Stimulated activated CD4-positive, alpha-beta T cell treated with anti-CD3 and anti-CD28 coated beads, Interleukin-4, amount 100 ng/mL, for 24 hours (primary cell): Measurements from ENCODE around the gene CAMK2B.

Experiments
- DNase-seq: peaks from one replicate; pipeline ENCODE4 v3.0.0-alpha.2; 2020

The CAMK2B gene

DNA sequence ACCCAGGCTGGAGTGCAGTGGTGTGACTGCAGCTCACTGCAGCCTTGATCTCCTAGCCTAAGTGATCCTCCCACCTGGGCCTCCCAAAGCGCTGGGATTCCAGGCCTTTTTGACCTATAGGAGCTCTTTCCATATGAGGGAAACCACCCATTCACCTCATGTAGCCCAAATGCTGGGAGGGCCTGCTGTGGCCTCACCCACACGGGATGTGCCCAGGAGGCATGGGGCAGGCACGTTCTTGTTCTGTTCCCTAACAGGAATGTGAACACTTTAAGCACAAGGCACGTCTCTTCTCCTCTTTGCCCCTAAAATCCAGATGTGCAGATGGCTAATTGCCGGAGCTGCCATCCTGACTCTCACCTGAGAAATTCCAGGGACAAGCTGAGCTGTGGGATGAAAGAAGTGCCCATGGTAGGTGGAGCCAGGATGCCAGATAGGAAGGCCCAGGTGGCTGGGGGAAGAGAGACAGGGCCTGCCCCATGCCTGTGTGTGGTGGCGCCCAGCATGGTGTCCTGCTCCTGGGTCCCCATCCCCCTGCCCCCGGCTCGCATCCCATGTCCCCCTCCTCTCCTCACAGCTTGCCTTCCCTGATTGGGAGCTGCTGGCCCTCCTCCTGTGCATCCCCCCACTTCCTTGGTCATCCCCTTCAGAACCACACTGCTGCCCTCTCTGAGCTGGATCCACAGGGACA lies 17.3 kb downstream of the CAMK2B start:
- DNase-seq = peak; percentile 2

DNA sequence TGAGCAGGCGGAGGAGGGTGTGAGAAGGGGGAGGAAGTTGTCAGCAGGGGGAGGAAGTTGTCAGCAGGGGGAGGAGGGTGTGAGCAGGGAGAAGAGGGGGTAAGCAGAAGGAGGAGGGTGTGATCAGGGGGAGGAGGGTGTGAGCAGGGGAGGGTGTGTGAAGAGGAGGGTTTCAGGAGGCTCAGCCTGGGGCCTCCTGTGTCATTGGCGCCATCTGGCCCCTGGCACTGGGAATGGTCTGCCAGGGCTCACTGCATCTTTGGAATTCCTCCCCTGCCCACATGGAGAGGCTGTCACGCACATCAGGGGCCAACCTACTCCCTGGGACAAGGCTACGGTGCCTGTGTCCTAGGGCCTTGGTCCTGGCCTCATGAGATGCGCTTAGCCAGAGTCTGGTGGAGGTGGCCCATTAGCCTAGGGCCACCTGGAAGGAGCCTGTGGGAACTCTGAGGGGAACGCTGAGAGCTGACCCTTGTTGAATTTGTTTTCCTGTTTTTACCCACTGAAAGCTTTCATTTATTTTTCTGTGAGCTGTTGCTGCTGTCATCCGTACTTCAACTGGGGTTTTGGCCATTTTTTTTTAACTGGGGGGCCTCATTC lies 18.0 kb downstream of the CAMK2B start:
- DNase-seq = peak; percentile 6

DNA sequence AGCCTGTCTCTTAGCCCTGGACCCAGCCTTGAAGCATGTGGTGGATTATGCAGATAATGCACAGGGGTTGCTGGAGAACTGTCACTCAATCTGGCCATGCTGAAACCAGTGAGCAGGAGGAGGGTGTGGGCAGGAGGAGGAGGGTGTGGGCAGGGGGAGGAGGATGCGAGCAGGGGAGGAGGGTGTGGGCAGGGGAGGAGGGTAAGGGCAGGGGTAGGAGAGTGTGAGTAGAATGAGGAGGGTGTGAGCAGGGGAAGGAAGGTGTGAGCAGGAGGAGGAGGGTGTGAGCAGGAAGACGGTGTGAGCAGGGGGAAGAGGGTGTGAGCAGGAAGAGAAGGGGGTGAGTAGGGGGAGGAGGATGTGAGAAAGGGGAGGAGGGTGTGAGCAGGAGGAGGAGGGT lies 18.8 kb downstream of the CAMK2B start:
- peak; percentile 2 for DNase-seq

- DNase-seq = no peak
Observed at GRCh38 chr7:44305564-44306507, 19.6 kb downstream of the CAMK2B start.

DNA sequence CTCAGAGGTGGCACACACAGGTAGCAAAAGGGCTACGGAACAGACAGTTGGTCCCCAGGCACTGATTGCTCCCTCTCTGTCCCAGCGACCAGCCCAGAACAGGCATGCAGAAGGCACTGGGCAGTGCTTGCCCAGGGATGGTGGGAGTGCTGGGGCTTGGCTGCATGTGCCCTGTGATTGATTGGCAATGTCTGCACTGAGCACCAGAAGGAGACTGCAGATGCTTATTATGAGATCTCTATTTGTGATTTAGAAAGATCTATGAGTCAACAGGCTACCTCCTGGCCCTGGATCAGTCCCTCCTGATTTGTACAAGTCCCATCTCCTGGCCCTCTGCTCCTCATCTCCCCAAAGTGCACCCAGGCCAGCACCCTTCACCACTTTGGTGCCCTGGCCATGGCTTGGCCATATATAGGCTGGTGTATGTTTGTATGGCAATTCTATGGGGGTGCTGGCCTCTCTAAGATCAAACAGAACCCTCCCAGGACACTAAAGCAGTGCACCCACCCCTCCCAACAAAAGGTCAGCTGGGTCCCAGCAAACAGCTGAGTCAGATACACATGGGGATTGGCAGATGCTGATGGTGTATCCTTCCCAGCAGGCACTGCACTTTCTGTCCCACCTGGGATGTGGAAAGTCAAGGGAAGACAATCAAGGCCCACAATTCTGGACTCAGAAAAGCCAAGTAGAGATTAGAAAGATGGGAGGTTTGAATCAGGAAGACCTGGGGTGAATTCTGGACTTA lies 30.9 kb downstream of the CAMK2B start:
- no peak for DNase-seq

DNA sequence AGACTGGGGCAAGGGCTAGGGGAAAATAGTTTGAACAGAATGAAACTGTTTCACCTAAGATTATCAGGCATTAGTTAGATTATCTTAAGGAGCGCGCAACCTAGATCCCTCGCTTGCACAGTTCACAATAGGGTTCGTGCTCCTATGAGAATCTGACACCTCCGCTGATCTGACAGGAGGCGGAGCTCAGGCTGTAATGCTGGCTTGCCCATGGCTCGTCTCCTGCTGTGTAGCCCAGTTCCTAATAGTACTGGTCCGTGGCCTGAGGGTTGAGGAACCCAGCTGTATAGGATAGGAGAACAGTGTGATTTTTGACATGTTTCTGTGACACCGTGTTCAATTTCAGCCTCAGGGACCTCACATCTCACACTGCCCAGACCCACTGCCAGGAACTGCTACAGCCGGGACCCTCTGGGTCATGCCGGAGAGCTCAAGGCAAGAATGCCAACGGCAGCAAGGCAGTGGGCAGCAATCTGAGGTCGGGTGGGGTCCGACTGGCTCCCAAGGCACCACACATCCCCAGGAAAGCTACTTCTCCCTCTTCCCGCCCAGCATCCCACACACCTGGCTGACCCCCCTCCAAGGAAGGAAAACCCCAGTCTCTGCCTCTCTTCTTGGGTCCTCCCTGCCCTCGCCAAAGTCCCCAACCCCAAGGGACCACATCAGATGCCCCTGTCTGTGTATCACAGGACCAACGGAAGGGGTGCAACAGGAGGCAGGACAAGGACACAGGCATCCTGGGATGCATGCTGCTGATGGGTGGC lies 31.7 kb downstream of the CAMK2B start:
- DNase-seq = no peak

DNA sequence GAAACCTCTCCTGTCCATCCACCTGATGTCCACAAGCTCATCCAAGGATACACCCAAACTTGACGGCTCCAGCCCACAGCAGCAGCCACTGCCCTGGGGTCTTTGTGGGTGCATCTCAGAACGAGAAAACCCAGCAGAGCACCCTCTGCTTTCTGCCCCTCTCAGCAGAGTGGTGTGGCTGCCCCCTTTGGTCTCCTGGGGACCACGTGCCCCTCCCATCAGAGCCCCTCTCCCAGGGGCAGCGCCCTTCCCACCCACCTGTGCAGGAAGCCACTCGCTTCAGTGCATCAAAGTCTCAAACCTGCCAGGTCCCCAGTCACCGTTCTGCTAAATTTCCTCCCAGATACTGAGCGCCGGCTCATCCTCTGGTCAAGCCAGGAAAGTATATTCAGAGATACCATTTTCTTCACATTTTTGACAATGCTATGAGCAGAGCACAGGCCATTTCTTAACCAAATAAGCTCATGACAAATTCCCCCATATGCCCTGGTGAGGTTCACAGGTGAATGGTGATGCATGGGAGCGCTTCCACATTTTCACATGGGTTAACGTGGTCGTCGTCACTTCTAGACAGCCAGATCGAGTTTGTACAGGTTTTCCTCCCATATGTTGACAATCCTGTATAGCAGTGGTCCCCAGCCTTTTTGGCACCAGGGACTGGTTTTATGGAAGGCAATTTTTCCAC lies 32.4 kb downstream of the CAMK2B start:
- no peak for DNase-seq

DNA sequence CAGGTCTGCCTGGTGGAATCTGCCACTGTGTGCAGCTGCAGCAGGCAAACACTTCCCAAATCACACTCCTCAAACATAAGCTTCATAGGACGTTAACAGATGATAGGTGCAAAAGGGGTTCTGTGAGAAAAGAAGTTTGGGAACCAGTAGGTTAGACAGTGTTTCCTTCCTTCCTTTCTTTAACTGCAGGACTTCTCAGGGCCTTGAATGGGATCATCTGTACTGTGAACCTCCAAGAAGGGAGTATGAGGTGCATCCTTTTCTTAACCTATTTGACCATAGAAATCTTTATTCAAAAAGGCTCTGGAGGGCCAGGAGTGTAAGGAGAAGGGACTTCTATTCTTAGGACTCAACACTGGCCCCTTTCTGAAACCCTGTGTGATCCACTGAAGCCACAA lies 33.0 kb downstream of the CAMK2B start:
- DNase-seq = no peak

DNA sequence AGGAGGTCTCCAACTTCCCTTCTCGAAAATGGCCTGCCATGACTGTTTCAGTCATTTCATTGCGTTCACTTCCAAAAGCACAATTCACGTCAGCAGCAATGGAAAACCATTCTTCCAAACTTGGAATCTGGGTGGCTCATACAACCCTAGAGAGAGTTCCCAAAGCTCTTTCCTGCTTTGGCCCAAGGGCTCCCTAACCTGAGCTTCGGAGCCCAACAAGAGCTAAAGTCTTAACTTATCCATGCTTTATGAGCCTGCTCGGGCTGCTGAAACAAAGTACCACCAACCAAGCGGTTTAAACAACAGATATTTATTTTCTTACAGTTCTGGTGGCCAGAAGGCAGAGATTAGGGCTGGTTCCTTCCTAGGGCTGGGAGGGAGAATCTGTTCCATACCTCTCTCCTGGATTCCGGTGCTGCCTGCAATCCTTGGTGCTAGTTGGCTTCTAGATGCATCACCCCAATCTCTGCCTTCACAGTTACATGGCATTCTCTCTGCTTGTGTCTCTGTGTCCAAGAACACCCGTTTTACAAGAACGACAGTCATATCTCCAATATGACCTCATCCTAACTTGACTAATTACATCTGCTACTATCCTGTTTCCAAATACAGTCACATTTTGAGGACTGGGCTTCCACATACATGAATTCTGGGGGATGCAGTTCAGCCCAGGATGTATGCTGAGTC lies 33.5 kb downstream of the CAMK2B start:
- DNase-seq = no peak

DNA sequence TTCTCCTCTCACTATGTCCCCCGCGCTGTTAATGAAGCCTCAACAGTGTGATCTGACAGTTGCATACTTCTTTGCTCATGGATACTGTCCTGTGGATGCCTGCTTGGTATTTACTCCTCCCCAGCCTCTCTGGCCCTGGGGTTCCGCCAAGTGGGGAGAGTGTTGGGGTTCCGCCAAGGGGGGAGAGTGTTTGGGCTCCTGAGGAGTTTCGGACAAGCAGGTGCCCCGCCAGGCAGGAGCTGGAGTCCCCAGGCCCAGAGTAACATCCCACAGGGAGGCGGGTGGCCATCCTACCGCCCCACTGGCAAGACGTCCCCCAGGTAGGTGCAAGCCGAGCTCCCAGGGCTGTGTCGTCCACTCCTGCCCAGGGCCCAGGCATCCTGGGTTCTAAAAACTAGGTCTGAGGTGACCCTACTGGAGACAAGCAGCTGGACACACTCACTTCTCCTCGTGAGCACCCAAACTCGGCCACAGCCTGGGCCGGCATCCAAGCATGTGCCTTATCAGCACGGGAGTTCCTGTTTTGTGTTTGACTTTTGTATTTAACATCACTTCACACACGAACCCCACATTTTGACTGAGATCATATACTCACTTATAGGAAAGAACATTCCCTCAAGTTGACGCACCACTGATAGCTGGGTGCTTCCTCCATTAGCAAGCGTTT lies 34.2 kb downstream of the CAMK2B start:
- no peak for DNase-seq

DNA sequence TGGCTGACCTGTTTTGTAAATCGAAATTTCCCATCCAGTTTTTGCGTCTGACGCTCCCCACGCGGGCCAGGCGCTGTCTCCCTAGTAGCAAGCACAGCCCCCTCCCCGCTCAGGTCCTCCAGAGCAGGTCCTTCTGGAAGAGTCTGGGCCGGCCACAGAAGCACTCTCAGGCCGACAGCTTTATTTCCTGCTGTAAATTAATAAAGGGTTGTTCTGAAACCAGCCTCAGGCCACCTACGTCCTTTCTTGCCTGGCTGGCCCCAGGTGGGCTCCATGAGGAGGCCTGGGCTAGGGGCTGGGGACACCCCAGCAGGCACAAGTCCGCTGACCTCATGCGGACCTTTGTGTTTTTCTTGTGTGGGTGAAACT lies 35.2 kb downstream of the CAMK2B start:
- DNase-seq = no peak

- no peak for DNase-seq
Observed at GRCh38 chr7:44289341-44290251, 35.8 kb downstream of the CAMK2B start.

DNA sequence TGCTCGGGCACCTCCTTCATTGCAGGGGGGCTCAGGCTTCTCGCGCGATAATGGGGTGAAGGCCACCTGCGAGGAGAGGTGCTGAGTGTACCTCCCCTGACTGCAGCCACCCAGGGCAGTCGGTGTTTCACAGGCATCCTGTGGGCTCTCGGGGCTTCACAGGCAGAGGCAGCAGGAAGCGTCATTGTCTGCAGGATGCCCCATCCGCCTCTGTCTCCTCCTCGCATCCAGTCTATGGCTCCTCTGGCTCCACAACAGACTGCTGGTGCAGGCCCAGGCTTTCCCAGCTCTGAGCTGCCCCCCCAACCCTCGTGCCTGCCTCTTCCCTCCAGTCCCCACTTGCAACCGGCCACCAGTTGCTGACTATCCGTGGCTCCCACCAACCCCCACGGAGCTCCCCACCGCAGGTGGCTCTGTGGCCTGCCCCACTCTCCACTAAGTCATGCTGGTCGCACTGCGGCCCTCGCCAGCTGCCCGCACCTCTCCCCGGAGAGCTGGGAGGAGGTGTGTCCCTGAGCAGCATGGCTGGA lies 36.5 kb downstream of the CAMK2B start:
- no peak for DNase-seq

- DNase-seq = no peak
Observed at GRCh38 chr7:44288381-44288685, 37.1 kb downstream of the CAMK2B start.

GRCh38 chr7:44287488-44288380 lies 37.7 kb downstream of the CAMK2B start:
- DNase-seq = no peak

GRCh38 chr7:44286618-44287487 lies 38.5 kb downstream of the CAMK2B start:
- DNase-seq = no peak

DNA sequence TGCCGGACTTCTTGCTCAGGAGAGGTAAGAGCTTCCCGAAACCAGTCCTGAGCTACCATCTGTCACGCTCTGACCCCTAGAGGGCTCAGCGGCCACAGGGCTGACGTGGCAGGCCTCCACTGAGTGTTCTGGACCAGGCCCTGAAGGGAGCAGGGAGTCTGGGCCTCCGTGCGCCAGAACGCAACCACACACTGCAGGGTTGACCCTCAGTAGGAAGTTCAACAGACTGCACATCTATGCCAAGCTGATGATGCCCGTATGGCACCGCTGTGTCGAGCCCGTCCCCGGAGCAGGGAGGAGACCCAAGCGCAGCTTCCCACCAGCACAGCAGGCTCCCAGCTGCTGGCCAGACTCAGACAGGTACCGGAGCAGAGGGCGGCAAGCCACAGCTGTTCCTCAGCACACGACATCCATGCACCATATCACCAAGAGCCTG lies 39.2 kb downstream of the CAMK2B start:
- no peak for DNase-seq
